Embryonic facial prominence (tissue), 1 donor: ENCODE data around the gene FIG4.
"Not testable (repeated sequence)": the region's sequence is repeated elsewhere in the genome, so short reads cannot be mapped to it uniquely, and the experiment has no call there.

Experiments used
- DNase-seq: peaks from one replicate; pipeline ENCODE4 v3.0.0-alpha.2; 2016; ENCODE audit errors: extremely low spot score

Gene FIG4

GRCh38 chr6:109759098-109759955 lies 68.2 kb downstream of the FIG4 start:
- DNase-seq = no peak

- DNase-seq = no peak
Measured at GRCh38 chr6:109760208-109760607, 69.1 kb downstream of the FIG4 start.

GRCh38 chr6:109762166-109762565 lies 71.1 kb downstream of the FIG4 start:
- no peak for DNase-seq

- no peak for DNase-seq
Measured at GRCh38 chr6:109762769-109763441, 71.8 kb downstream of the FIG4 start.

- DNase-seq = no peak
Measured at GRCh38 chr6:109766167-109766566, 75.1 kb downstream of the FIG4 start.

GRCh38 chr6:109767961-109768360 lies 76.9 kb downstream of the FIG4 start:
- no peak for DNase-seq

- DNase-seq = no peak
Measured at GRCh38 chr6:109768485-109768884, 77.4 kb downstream of the FIG4 start.

- DNase-seq = no peak
Measured at GRCh38 chr6:109769213-109769612, 78.1 kb downstream of the FIG4 start.

GRCh38 chr6:109770047-109770446 lies 79.0 kb downstream of the FIG4 start:
- no peak for DNase-seq

GRCh38 chr6:109770779-109771178 lies 79.7 kb downstream of the FIG4 start:
- no peak for DNase-seq

GRCh38 chr6:109771939-109772755 lies 81.1 kb downstream of the FIG4 start:
- DNase-seq = not testable (repeated sequence)

GRCh38 chr6:109772883-109773431 lies 81.9 kb downstream of the FIG4 start:
- DNase-seq = no peak

GRCh38 chr6:109781001-109781400 lies 89.9 kb downstream of the FIG4 start:
- no peak for DNase-seq

GRCh38 chr6:109782491-109782999 lies 91.4 kb downstream of the FIG4 start:
- no peak for DNase-seq

GRCh38 chr6:109783250-109783986 lies 92.3 kb downstream of the FIG4 start:
- no peak for DNase-seq

- no peak for DNase-seq
Measured at GRCh38 chr6:109787312-109787711, 96.2 kb downstream of the FIG4 start.

- no peak for DNase-seq
Measured at GRCh38 chr6:109788687-109789086, 97.6 kb downstream of the FIG4 start.

GRCh38 chr6:109790131-109790530 lies 99.0 kb downstream of the FIG4 start:
- DNase-seq = no peak

- no peak for DNase-seq
Measured at GRCh38 chr6:109791301-109791700, 100.2 kb downstream of the FIG4 start.

- DNase-seq = no peak
Measured at GRCh38 chr6:109793021-109793420, 101.9 kb downstream of the FIG4 start.

GRCh38 chr6:109793792-109794191 lies 102.7 kb downstream of the FIG4 start:
- DNase-seq = no peak
